ENCODE measurements around the gene SCNN1G. TPM values are rescaled to one million over a fixed set of nuclear protein-coding genes. Genes with fewer than 3 reads are reported as not detected.
"Not testable (repeated sequence)": the region's sequence is repeated elsewhere in the genome, so short reads cannot be mapped to it uniquely, and the experiment has no call there.

SCNN1G gene, protein sequence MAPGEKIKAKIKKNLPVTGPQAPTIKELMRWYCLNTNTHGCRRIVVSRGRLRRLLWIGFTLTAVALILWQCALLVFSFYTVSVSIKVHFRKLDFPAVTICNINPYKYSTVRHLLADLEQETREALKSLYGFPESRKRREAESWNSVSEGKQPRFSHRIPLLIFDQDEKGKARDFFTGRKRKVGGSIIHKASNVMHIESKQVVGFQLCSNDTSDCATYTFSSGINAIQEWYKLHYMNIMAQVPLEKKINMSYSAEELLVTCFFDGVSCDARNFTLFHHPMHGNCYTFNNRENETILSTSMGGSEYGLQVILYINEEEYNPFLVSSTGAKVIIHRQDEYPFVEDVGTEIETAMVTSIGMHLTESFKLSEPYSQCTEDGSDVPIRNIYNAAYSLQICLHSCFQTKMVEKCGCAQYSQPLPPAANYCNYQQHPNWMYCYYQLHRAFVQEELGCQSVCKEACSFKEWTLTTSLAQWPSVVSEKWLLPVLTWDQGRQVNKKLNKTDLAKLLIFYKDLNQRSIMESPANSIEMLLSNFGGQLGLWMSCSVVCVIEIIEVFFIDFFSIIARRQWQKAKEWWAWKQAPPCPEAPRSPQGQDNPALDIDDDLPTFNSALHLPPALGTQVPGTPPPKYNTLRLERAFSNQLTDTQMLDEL
- polyA plus RNA-seq (ENCODE audit: insufficient read depth in 1 of 5, insufficient read length in 5 of 5, low replicate concordance in 1 of 5), result 1 to 10 TPM; 4.0 to 6.3 (median 4.3) TPM
- long read RNA-seq, donor 1, partial matches to known transcripts, result 5 of 6 reads
- long read RNA-seq, donor 1, other reads (novel, unspliced or antisense), result 0 of 6 reads
- long read RNA-seq, donor 2, partial matches to known transcripts, result 0 of 1 reads
- long read RNA-seq, donor 2, other reads (novel, unspliced or antisense), result 0 of 1 reads
- long read RNA-seq, donor 3, result 0 reads
- long read RNA-seq, donor 4, partial matches to known transcripts, result 0 of 1 reads
- long read RNA-seq, donor 4, other reads (novel, unspliced or antisense), result 0 of 1 reads
- long read RNA-seq, donor 5, partial matches to known transcripts, result 0 of 1 reads
- long read RNA-seq, donor 5, other reads (novel, unspliced or antisense), result 0 of 1 reads
- long read RNA-seq, donor 6, result 0 reads
- long read RNA-seq, donor 7, partial matches to known transcripts, result 0 of 1 reads
- long read RNA-seq, donor 7, other reads (novel, unspliced or antisense), result 0 of 1 reads
- long read RNA-seq, donor 8, partial matches to known transcripts, result 0 of 2 reads
- long read RNA-seq, donor 8, other reads (novel, unspliced or antisense), result 0 of 2 reads

- DNase-seq, result peak; percentile 27 to 32
Observed at GRCh38 chr16:23182679-23183542, at the start of gene SCNN1G. Gene SCNN1G, plus strand, starts transcription at chr16:23182745. Its CDS starts 3,527 bp downstream, at chr16:23186272.

DNA sequence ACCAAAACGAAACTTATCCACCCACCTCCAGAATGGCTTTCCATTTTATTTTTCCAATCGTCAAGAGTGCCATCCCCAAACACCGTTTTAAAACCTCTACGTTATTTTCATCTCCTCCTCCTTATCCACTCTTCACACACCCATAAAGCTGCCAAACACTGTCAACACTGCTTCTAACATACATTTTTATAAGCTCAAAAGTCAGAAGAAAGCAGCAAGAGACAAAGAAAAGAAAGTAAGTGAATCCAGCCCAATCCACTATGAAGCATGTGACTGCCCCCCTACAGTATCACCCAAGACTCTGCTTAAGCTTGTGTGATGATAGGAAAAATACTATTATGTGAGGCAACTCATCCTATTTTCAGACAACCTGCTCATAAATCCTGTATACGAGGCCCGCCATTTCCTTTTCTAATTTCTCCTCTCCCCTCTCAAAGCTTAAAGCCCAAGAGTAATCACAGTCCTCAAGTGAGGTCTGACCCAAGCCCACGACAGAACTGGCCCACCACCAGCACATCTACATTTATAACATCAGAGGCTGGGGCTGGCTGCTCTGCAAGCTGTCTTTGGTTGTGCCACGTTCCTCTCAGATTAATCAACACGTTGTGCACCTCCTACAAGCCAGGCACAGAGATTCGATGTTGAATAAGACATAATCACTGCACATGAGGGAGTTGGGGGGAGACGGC lies 49.6 kb upstream of the SCNN1G start:
- no peak for DNase-seq

- no peak for DNase-seq
Observed at GRCh38 chr16:23134274-23134673, 48.3 kb upstream of the SCNN1G start.

DNA sequence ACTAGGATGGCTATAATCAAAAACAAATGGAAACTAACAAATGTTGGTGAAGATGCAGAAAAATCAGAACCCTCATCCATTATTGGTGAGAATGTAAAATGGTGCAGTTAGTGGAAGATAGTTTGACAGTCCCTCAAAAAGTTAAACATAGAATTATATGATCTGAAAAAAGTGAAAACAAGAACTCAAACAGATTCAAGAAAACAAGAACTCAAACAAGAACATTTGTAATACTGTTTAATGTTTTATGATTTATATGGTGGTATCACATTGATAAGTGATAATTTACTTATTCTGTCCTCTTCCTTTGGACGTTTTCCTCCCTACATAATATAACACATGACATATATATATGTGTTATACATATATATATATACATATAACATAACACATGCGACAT lies 45.3 kb upstream of the SCNN1G start:
- DNase-seq, result no peak

- DNase-seq, result no peak
Observed at GRCh38 chr16:23137818-23138217, 44.7 kb upstream of the SCNN1G start.

DNA sequence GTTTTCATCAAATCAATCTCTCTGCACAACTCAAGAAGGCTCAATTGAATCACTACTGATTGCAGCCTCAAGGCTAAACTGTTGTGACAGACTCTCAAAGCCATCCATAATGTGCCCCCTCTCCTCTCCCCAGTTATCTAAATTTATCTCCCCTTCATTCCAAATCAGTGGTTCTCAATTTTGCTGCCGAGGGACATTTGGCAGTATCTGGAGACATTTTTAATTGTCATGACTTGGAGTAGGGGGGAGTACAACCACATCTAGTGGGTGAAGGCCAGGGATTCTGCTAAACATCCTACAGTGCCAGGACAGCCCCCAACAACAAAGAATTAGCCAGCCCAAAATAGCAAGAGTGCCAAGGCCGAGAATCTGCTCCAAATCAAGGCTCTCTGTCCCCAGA lies 42.4 kb upstream of the SCNN1G start:
- no peak for DNase-seq

DNA sequence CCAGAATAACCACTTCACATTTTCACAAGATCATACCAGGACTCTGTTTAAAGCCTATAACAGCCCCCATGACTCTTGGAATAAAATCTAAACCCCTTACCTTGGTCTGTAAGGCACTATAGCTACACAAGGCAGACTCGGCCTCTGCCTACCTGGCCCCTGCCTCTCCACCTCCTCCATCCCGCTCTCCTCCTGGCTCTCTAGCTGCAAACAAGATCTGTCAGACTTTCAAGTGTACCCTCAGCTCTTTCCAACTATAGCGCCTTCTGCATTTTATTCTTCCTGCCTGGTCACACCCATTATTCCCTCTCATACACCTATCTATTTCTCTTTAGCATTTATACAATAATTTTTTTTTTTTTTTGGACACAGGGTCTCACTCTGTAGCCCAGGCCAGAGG lies 41.5 kb upstream of the SCNN1G start:
- no peak for DNase-seq

- DNase-seq, result no peak
Observed at GRCh38 chr16:23141500-23141899, 41.0 kb upstream of the SCNN1G start.

DNA sequence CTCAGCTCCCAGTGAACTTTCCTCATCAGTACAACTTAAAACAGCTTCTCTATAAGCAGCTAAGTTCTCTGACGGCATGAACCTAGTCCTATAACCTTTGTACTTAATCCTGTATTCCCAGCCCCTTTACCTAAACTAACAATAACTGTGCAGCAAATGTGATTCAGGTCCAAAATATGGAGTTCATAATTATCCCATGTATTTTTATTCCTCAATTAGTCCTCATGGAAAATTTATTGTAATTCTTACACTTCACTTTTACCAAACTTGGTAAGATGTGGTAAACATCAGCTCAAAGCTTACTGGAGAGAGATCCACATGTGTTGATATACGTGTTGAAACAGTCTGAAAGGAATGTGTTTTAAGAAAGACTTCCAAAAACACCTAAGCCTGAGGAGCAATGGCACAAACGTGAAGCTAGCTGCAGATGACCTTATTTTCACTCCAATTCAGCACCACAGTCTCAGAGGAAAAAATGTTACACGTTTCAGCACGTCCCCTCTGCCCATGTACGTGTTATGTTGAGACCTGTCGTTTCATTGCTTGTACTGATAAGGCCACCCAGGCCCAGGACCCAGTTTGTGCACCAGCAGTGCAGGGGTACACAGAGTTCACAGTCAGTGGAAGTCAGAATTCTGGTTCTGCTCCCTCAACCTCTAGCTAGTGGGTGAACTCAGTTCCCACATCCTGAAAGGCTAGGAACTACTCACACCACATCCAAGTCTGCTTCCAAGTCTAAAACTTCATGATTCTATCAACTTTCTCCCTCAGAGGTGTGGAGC lies 40.4 kb upstream of the SCNN1G start:
- no peak for DNase-seq

DNA sequence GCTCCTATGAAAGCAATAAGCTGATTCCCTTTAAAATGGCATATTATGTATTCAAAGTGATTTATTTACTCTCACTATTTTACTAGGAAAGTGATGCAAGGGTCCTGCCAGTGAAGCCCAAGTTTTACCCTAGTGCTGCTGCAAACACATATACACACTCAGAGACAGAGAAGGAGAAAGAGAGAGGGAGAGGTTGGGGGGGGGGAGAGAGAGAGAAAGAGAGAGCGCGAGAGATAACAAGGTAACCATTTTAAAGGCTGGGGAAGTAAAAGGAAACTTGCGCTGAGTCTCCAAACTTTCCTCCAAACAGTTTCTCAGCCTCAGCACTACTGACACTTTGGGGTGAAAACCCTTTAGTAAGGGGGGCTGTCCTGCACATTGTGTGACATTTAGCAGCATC lies 39.2 kb upstream of the SCNN1G start:
- DNase-seq, result no peak

- DNase-seq, result not testable (repeated sequence)
Observed at GRCh38 chr16:23144393-23144792, 38.2 kb upstream of the SCNN1G start.

DNA sequence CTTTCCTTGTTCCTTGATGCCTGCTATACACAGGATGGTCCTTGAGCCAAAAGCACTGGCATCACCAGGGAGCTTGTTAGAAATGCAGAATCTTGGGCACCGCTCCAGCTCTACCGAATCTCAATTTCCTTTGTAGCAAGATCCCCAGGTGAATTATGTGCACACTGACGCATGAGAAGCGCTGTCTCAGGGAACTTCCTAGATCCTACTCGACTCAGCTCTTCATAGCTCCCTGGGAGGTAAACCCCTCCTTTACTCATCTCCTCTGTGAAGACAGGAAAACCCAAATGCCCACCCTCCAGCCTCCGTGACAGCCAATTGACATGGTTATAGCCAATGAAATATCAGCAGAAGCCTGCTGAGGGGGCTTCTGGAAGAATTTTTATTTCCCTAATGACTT lies 37.4 kb upstream of the SCNN1G start:
- no peak for DNase-seq

DNA sequence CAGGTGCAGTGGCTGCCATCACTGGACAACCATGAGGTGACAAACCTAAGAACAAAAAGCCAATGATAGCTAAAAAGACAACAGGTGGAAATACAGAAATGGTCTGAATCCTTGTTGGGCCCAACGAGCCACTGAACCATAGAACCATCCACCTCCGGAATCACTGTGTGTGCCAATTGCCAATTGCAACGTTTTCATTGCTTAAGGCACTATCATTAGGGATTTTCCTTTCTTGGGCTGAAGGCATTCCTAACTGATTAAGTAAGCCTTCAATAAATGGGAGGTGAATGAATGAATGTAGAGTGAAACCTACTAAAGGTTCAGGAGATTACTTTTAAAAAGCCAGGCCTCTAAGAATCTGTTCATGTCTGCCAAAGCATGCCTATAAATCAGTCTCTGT lies 36.9 kb upstream of the SCNN1G start:
- DNase-seq, result no peak

DNA sequence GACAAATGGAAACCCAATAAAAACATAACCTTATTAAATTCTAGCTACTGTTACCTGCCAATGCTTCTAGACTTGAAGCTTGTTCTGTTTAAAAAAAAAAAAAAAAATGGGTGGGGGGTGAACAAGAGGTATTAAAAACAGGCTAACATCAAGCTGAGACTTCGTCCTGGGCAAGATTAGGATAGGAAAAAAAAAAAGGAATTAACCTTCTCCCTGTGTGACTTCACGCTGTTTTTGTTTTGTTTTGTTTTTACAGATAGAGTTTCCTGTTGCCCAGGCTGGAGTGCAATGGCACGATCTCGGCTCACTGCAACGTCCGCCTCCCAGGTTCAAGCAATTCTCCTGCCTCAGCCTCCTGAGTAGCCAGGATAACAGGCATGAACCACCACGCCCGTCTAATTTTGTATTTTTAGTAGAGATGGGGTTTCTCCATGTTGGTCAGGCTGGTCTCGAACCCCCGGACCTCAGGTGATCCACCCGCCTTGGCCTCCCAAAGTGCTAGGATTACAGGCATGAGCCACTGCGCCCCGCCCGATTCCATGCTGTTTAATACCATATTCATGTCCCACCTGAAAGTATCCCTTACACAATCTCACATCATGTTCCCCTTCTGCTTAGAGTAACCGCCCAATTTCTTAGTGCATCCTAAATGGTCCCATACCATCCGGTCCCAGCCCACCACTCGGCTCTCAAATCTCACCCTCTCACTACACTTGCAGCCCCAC lies 35.5 kb upstream of the SCNN1G start:
- no peak for DNase-seq

- no peak for DNase-seq
Observed at GRCh38 chr16:23147666-23148065, 34.9 kb upstream of the SCNN1G start.

GRCh38 chr16:23148166-23148512 lies 34.4 kb upstream of the SCNN1G start:
- DNase-seq, result no peak

- peak; percentile 53 to 58 for DNase-seq
Observed at GRCh38 chr16:23148513-23149266, 33.9 kb upstream of the SCNN1G start.

All from right lung (tissue), 10 donors.